Hindlimb muscle (tissue), 1 donor: ENCODE results near the gene BRSK2. TPM values are rescaled to one million over a fixed set of nuclear protein-coding genes. Genes with fewer than 3 reads are reported as not detected.
"Not testable (repeated sequence)": the region's sequence is repeated elsewhere in the genome, so short reads cannot be mapped to it uniquely, and the experiment has no call there.

Experiments
- DNase-seq: peaks from one replicate; pipeline ENCODE4 v3.0.0-alpha.2; 2013
- polyA plus RNA-seq: library from polyadenylated mRNA; unstranded; fragments of 120-200 nt; gene quantifications from one replicate; pipeline ENCODE4 v1.2.1, GENCODE V29; 2013; ENCODE audit not compliant: insufficient read length

Gene BRSK2
- polyA plus RNA-seq, 1 donor: 1.1 TPM

- no peak for DNase-seq
Observed at GRCh38 chr11:1397146-1397861, 7.6 kb downstream of the BRSK2 start.

DNA sequence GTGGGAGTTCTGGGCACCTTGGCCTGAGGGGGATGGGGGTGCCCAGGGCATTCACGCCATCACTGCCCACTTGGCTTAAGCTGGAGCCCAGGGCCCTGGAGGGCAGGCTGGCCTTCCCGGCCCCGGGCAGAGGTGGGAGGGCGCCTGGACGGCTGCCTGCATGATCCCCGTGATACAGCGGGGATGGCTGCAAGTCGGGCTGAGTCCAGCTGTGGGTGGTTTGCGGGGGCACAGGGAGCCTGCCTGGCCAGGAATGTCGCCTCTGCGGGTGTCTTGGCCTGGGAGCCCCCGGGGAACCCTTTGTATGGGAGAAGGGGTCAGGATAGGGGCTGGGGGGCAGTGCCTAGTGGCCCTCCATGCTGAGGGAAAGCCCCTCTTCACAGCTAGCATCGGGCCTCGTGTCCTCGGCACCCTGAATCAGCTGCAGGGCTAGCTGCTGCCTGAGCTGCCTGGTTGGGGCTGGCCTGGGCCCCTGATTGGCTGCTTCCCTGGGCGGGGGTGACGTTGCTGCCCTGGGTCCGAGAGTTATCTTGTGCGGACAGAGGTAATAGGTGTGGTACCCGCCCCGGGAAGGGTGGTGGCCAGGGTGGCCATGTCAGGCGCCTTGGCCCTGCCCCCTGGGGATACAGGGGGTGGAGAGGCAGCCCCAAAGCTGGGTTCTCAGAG is 8.3 kb downstream of the BRSK2 start:
- no peak for DNase-seq

DNA sequence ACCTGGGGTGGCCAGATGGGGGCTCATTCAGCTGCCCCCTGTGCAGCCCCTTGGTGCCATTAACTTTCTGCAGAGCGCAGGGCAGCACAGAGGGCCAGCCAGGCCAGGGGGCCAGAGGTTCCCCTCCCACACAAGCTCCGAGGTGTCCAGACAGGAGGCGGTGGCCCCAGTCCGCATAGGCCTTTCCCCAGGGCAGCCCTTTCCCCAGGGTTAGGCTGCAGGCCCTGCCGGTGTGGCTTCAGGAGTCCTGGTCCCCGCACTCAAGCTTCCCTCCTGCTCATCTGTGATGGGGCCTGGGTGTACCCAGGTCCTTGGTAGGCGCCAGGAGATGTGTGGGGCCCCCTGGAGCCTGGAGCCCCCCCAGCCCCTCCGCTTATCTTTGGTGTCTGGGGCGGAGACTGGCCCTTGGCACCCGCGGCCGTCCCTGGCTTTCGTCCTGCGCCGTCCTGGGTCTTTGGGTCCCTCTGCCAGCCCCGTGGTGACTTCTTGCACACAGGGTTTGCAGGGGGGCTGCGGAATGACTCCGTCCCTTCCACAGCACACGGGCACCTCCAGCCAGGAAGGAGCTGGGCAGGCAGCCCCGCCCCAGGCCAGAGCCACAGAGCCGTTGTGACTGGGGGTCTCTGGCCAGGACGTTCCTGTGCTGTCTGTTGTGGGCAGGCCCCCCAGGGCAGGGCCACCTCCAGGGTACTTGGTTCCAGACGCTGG is 8.9 kb downstream of the BRSK2 start:
- no peak for DNase-seq

GRCh38 chr11:1399386-1400316 is 9.9 kb downstream of the BRSK2 start:
- no peak for DNase-seq

DNA sequence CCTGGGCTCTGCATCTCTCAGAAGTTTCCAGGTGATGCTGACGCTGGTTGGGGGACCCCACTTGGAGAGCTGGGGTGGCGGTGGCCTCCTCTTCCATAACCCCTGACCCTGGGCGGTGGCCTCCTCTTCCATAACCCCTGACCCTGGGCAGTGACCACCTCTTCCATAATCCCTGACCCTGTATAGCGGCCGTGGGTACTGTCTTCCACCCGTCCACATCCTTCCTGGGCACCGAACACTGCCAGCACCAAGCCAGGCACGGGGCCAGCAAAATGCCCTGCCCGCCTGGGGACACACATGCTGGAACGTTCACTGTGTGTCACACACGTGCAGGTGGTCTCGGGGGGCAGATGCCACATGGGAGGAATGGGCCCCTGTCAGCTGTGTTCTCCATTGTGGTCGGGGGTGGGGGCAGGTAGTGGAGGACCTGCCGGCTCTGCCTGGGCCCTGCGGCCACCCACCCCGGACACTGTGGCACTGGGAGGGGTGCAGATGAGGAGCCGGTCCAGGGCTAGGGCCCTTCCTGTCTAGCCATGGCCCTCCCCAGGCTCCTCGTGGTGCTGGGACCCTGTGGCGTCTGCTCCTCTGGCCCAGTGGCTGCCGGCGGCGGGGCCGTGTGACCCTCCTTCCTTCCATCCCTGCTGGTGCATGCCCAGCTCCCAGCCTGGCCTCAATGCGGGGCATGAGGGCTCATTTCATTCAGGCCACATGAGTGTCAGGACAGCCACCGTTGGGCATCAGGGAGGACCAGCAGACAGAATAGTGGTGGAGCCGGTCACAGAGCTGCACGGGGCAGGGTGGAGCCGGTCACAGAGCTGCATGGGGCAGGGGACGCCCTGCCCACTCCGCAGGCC is 10.8 kb downstream of the BRSK2 start:
- no peak for DNase-seq

DNA sequence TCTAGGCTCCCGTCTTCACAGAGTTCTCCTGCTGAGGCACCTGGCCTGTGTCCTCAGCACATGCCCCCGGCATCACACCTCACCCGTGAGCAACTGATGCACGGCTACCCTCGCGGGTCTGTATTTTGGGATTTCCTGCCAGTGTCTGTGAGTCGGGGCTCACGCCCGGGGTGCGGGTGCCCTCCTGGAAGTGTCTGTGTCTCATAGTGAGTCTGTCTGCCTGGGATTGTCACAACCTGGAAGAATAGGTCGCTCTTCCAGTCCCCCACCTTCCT is 11.4 kb downstream of the BRSK2 start:
- DNase-seq: no peak

DNA sequence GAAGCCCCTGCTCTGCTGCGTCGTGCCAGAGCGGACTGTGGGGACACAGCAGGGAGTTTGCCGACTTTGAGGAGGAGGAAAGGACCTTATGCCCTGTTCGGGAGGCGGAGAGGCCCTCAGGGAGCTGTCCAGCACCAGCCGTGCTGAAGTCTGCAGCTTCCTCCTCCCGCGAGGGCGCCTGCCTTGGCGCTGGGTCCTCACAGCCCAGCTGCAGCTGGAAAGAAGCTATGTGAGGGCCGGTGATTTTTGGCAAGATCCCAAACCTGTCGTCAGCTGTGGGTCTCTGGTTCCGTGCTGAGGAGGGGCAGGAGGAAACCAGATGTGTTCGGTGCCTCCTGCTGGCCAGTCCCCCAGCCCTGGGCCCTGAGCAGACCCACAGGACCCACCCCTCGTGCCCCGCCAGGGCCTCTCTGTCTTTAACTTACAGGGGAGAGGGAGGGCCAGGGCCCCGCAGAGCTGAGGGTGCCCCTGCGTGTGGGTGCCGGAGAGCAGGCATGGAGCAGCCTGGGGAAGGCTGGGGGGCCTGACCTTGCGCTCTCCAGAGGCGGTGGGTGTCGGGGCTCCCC is 12.0 kb downstream of the BRSK2 start:
- DNase-seq: peak; percentile 69

- DNase-seq: no peak
Observed at GRCh38 chr11:1402355-1403077, 12.8 kb downstream of the BRSK2 start.

- no peak for DNase-seq
Observed at GRCh38 chr11:1403078-1403620, 13.4 kb downstream of the BRSK2 start.

DNA sequence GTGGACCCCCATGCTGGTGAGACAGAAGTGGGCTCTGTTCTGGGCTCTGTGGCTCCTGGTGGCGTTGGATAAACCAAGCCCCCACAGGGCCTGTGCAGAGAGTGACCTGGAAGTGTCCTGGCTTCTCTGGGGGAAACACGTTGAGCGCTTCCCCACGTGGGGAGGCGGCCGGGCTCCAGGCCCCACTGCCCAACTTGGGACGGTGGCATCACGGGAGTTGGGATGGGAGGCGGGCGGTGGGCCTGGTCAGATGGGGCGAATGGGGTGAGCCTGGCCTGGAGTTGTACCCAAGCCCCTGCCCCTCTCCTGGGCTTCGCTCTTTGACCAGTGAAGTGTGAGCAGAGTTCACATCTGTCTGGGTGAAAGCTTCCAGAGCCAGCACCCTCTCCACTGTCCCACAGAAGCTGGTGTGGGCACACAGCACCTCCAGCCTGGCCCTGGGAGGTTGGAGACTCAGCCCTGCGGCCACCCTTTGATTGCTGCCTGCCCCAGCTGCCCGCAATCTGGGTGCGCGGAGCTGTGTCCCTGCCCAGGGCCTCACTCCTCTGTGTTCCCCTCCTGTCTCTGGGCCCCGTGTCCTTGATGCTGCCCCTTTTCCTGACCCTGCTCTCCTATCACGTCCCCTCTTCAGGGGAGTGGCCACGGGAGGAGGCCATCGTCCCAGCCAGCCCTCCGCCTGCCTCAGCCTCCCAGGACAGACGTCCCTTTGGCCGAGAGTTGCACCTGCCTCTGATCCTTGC is 14.2 kb downstream of the BRSK2 start:
- DNase-seq: no peak

DNA sequence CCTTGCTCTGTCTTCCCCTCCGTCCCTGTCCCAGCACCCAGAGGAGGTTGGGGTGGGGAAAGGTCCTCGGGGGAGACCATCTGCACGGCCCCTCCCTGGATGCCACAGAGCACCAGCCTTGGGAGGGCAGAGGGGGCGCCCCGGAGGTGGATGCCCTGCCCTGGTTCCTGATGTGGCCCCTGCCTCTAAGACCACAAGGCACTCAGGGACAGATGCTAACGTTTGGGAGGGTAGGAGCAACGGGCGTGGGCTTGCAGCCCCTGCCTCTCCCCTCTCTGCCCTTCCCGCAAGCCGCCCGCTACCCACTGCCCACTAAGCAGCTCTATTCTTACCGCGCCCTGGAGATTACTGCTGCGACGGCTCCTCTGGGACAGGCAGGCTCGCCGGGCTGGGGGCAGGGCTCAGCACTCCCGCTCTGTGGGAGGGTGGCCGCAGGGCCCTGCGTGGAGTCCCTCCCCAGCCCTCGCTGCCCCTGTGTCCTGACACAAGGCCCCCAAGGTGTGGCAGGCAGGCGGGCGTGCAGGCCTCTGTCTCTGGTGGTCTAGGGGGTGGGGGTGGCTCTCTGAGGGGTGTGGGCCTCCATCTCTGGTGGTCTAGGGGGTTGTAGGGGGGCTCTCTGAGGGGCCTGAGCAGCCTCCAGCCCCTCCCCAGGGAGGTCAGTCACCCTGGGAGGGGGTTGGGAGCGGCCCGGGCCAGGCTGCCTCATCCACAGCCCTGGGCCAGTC is 14.9 kb downstream of the BRSK2 start:
- DNase-seq: no peak

DNA sequence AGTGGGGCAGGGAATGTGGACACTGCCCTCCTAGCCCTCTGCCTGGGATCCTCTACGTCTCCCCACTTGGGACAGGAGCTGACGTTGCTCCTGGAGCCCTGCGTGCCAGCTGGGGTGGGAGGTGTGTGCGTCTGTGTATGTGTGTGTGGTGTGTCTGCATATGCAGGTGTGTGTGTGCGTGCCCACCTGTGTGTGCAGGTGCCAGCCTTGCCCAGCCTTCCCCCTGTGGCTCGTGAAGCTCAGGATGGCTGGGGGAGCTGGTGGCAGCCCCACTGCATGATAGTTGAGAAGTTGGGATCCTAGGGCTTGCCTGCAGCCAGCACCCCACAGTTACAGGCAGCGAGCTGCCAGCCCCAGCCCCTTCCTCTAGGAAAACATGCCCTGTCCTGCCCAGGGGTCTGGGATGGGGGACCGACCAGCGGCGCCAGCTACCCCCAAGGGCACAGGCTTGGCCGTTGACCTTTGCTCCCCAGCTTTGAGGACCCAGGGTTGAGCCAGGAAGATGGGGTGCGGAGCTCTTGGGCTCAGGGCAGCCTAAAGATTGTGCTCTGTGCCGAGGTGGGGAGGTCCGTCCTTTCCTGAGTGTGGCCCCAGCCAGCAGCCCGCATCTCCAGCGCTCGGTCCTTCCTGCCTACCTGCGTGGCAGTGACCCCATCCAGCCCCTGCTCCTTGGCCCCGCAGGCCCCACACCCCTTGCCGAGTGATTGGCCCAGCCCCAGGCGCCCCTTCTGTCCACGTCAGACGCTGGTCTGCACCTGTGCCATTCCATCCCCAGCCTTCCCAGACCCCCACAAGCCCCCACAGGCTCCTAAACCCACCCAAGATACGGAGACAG is 15.7 kb downstream of the BRSK2 start:
- no peak for DNase-seq

GRCh38 chr11:1406571-1407485 is 17.1 kb downstream of the BRSK2 start:
- DNase-seq: no peak

- DNase-seq: no peak
Observed at GRCh38 chr11:1407668-1408067, 17.9 kb downstream of the BRSK2 start.

GRCh38 chr11:1408346-1408745 is 18.6 kb downstream of the BRSK2 start:
- no peak for DNase-seq

DNA sequence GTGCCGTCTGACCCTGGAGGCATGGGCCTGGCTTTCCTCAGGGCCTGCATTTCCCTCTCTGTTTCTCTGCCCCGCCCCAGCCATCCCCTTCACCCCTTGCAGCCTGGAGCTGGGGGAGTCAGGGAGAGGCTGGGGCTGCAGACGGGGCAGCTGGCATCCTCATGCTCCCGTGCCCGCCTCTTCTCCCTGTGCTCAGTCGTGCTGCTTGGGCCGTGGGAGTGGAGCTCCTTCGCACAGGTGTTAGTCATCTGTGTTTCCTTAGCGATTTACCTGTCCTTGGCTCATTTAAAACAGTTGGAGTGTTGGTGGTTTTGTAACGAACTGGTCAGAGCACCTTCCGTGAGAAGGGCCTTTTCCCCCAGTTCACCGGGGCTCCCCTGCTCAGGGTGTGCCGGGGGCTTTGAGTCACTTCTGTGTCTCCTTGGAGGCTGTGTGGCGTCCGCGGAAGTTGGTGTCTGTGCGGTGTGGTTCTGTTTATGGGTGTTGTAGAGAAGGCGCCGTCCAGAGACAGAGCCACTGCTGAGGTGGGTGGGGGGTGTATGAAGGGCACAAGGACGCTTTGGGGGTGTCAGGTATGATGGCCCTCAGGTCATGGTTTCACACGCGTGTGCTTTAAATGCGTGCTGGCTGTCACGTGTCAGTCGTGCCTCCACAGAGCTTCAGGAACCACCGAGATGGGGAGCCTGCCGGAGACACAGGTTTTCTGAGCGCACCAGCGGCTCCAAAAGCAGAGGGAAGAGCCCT is 19.5 kb downstream of the BRSK2 start:
- DNase-seq: no peak

DNA sequence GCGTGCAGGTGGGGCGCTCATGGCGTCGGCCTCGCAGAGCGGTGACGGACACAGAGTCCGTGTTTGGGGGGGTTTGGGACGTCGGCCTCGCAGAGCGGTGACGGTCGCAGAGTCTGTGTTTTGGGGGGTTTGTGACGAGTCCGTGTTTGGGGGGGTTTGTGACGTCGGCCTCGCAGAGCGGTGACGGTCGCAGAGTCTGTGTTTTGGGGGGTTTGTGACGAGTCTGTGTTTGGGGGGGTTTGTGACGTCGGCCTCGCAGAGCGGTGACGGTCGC is 20.1 kb downstream of the BRSK2 start:
- not testable (repeated sequence) for DNase-seq
